Kidney (tissue), 14 donors: ENCODE measurements around the gene PLA2G1B. TPM values are rescaled to one million over a fixed set of nuclear protein-coding genes. Genes with fewer than 3 reads are reported as not detected.

Experiments used
- DNase-seq, 5 donors: peaks; one replicate each; pipeline ENCODE4 v3.0.0-alpha.2; 2013 to 2020
- FAIRE-seq: peaks from 2 replicates; lab custom pipeline; 2012; peaks lifted over from hg19 to GRCh38; lab: Jason Lieb, UNC
- H3K27ac ChIP-seq, 2 donors: one replicate each; pipeline ENCODE4 v1.7.0; 2013; ENCODE audit warnings: low read depth in 2 of 2, low read length in 2 of 2, inconsistent platforms in 1 of 2
- H3K27me3 ChIP-seq: one replicate; pipeline ENCODE4 v1.7.1; 2013; ENCODE audit warnings: low read length, inconsistent platforms; ENCODE audit not compliant: control insufficient read depth, insufficient read depth
- H3K36me3 ChIP-seq, 3 donors: one replicate each; pipeline versions ENCODE4 v1.7.0 to v1.7.1; 2013; ENCODE audit warnings: low read length in 3 of 3, control low read depth in 1 of 3, inconsistent platforms in 1 of 3; ENCODE audit not compliant: insufficient read depth in 3 of 3, control insufficient read depth in 2 of 3
- H3K4me1 ChIP-seq, 3 donors: one replicate each; pipeline versions ENCODE4 v1.7.0 to v1.7.1; 2013; ENCODE audit warnings: low read length in 3 of 3, inconsistent platforms in 1 of 3, low read depth in 1 of 3; ENCODE audit not compliant: control insufficient read depth in 2 of 3, insufficient read depth in 2 of 3
- H3K4me3 ChIP-seq, 3 donors: one replicate each; pipeline versions ENCODE4 v1.7.0 to v1.8.1; 2013; ENCODE audit warnings: low read length in 3 of 3, control low read depth in 1 of 3, inconsistent platforms in 1 of 3
- H3K9ac ChIP-seq, 3 donors: one replicate each; pipeline versions ENCODE4 v1.7.0 to v1.7.1; 2013; ENCODE audit warnings: low read length in 3 of 3, control low read depth in 1 of 3, inconsistent platforms in 1 of 3
- H3K9me3 ChIP-seq, 3 donors: one replicate each; pipeline versions ENCODE4 v1.7.0 to v1.7.1; 2013; ENCODE audit warnings: low read length in 3 of 3, control low read depth in 1 of 3, inconsistent platforms in 1 of 3; ENCODE audit not compliant: control insufficient read depth in 2 of 3, insufficient read depth in 1 of 3
- CTCF ChIP-seq: IDR thresholded peaks from 3 replicates; pipeline ENCODE4 v1.5.1; 2012; ENCODE audit warnings: mild to moderate bottlenecking, moderate library complexity, borderline replicate concordance; ENCODE audit not compliant: insufficient read depth; ENCODE audit errors: extremely low read depth
- intact Hi-C: fragments of 100-400 bp; cut with DNase I; formaldehyde crosslinking; loops from one replicate; pipeline ENCODE4 v1.11.1; 2022
- polyA plus RNA-seq: library from polyadenylated mRNA; stranded (reverse); fragments of 350-450 nt; fragmentation: Illumina TruSeq; extraction: RNeasy Lipid Tissue Mini Kit (QIAGEN cat#74804); gene quantifications from one replicate; pipeline ENCODE4 v1.2.3, GENCODE V29; 2014; ENCODE audit warnings: low read depth, low replicate concordance; ENCODE audit not compliant: insufficient read depth
- total RNA-seq: library from RNA; stranded (reverse); fragmentation: NEBNext Ultra II Directional; extraction: Animal tissue kit (Norgen Biotek cat#: 25700); gene quantifications from one replicate; pipeline ENCODE4 v1.2.1, GENCODE V29; 2021
- donor health status: control.
- donor health status: control.
- donor health status: control.
- donor health status: control.
- donor health status: control.
- donor health status: DM: yes; HTN: yes; CAD: no.
- donor health status: Normal renal cell carcinoma (clear cell type).

The PLA2G1B gene
- total and polyA plus RNA-seq, 2 donors from 2014 or later: not detected

- FAIRE-seq: no peak
Measured at GRCh38 chr12:120358412-120359100, 31.0 kb upstream of the PLA2G1B start.

DNA sequence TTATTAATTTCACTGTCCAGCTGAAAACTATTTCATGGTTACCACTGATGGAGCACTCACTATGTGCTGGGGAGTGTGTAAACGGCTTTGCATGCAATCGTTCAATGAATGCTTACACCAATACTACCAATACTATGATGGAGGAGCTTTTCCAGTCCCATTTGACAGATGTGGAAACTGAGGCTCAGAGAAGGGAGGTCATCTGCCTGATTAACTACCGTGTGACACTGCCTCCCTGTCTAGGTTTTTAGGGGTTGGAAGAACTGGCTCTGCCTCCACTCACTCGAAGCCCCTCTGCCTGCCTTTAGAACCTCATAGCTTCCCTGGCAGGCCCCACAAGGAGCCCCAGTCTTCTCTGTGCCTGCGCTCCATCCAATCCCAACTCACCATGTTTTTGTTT lies 29.5 kb upstream of the PLA2G1B start:
- peak overlapping the region in 1 of 3 donors; percentile 23 for H3K9ac ChIP-seq
- no peaks in the 10 kb centered on the region for H3K9me3 ChIP-seq
- DNase-seq (peak in 1 of 5 donors; percentile 3), FAIRE-seq (no peak)
- H3K4me1 ChIP-seq: peaks cover 0 to 2% (median 0%) of the 10 kb centered on the region in 3 donors
- H3K27me3 ChIP-seq: no peaks in the 10 kb centered on the region
- H3K4me3 ChIP-seq: no peak overlapping the region
- intact Hi-C loops: no loop called here
- peaks cover 0 to 2% (median 0%) of the 10 kb centered on the region in 3 donors for H3K36me3 ChIP-seq
- no peak for TF ChIP-seq CTCF
- no peak overlapping the region for H3K27ac ChIP-seq

More at GRCh38 chr12:120358412-120359100, 31.0 kb upstream of the PLA2G1B start:
- H3K9ac ChIP-seq: no peak overlapping the region
- H3K4me3 ChIP-seq: no peak overlapping the region
- peak in 4 of 5 donors; percentile 28 to 61 (median 49) for DNase-seq
- H3K36me3 ChIP-seq: peaks cover 0 to 2% (median 0%) of the 10 kb centered on the region in 3 donors
- peaks cover 0 to 3% (median 0%) of the 10 kb centered on the region in 3 donors for H3K4me1 ChIP-seq
- no peak overlapping the region for H3K27ac ChIP-seq
- no peaks in the 10 kb centered on the region for H3K9me3 ChIP-seq
- no peak for TF ChIP-seq CTCF
- H3K27me3 ChIP-seq: no peaks in the 10 kb centered on the region
- intact Hi-C loops: no loop called here

GRCh38 chr12:120356567-120357030 lies 29.0 kb upstream of the PLA2G1B start:
- intact Hi-C loops: no loop called here
- FAIRE-seq (no peak), DNase-seq (peak; percentile 85 to 92 (median 88))
- H3K9me3 ChIP-seq: no peaks in the 10 kb centered on the region
- no peak overlapping the region for H3K27ac ChIP-seq
- H3K36me3 ChIP-seq: peaks cover 0 to 2% (median 0%) of the 10 kb centered on the region in 3 donors
- H3K4me3 ChIP-seq: no peak overlapping the region
- peak overlapping the region in 1 of 3 donors; percentile 23 for H3K9ac ChIP-seq
- peak; percentile 77 for TF ChIP-seq CTCF
- no peaks in the 10 kb centered on the region for H3K27me3 ChIP-seq
- H3K4me1 ChIP-seq: no peaks in the 10 kb centered on the region
